Measurements from ENCODE around the gene KCTD14. TPM values are rescaled to one million over a fixed set of nuclear protein-coding genes. Genes with fewer than 3 reads are reported as not detected.
A peak's percentile ranks its signal among the peaks of the same experiment; 100 is the strongest.

The KCTD14 gene
- total and polyA plus RNA-seq, 2 experiments from 2014 or later: 6.0 to 8.1 TPM

- Histone ChIP-seq H3K9me3 (ENCODE audit: low read depth) (no peaks in the 10 kb centered on the region), H3K4me1 (ENCODE audit: insufficient read depth) (no peaks in the 10 kb centered on the region), H2AFZ (no peak overlapping the region), H3K9me2 (replicated peaks; ENCODE audit: insufficient read depth) (no peaks in the 10 kb centered on the region), H3K4me2 (no peak overlapping the region), H3K36me3 (replicated peaks; ENCODE audit: insufficient read depth, low read depth) (no peaks in the 10 kb centered on the region), H3K4me3 (no peak overlapping the region), H3K27me3 (no peaks in the 10 kb centered on the region), H3K27ac (no peak overlapping the region), H3K79me2 (no peaks in the 10 kb centered on the region), H4K20me1 (ENCODE audit: insufficient read depth, poor library complexity, severe bottlenecking) (no peaks in the 10 kb centered on the region)
- DNase-seq (ENCODE audit: low spot score): no peak
- WGBS (ENCODE audit: low lambda C conversion rate, missing lambda C conversion rate): 90% methylated on average over 6 of the region's 6 CpGs
- TF ChIP-seq EZH2phosphoT487 (IDR thresholded peaks at IDR 0.05; ENCODE audit: low read depth, severe bottlenecking, unreplicated experiment) (no peak), CTCF (IDR thresholded peaks at IDR 0.05; ENCODE audit: poor library complexity) (no peak), EZH2 (IDR thresholded peaks at IDR 0.05; ENCODE audit: borderline replicate concordance) (no peak)
Measured at GRCh38 chr11:78010755-78011154, 12.3 kb downstream of the KCTD14 start.

- no peak for DNase-seq (ENCODE audit: low spot score)
- Histone ChIP-seq H3K9me3 (ENCODE audit: low read depth) (no peaks in the 10 kb centered on the region), H2AFZ (no peak overlapping the region), H3K4me3 (no peak overlapping the region), H3K27me3 (no peaks in the 10 kb centered on the region), H3K36me3 (replicated peaks; ENCODE audit: insufficient read depth, low read depth) (no peaks in the 10 kb centered on the region), H3K4me1 (ENCODE audit: insufficient read depth) (no peaks in the 10 kb centered on the region), H3K9me2 (replicated peaks; ENCODE audit: insufficient read depth) (no peaks in the 10 kb centered on the region), H3K4me2 (no peak overlapping the region), H3K79me2 (no peaks in the 10 kb centered on the region), H3K27ac (no peak overlapping the region), H4K20me1 (ENCODE audit: insufficient read depth, poor library complexity, severe bottlenecking) (no peaks in the 10 kb centered on the region)
- TF ChIP-seq EZH2phosphoT487 (IDR thresholded peaks at IDR 0.05; ENCODE audit: low read depth, severe bottlenecking, unreplicated experiment) (no peak), CTCF (IDR thresholded peaks at IDR 0.05; ENCODE audit: poor library complexity) (no peak)
- 100% methylated on average over 1 of the region's 1 CpG for WGBS (ENCODE audit: low lambda C conversion rate, missing lambda C conversion rate)
Measured at GRCh38 chr11:78010304-78010703, 12.8 kb downstream of the KCTD14 start.

- no peak overlapping the region for H3K4me2 ChIP-seq
- WGBS (ENCODE audit: low lambda C conversion rate, missing lambda C conversion rate): 92% methylated on average over 2 of the region's 2 CpGs
- no peak overlapping the region for H2AFZ ChIP-seq
- H3K9me3 ChIP-seq (ENCODE audit: low read depth): no peaks in the 10 kb centered on the region
- DNase-seq (ENCODE audit: low spot score): no peak
- no peaks in the 10 kb centered on the region for H3K4me1 ChIP-seq (ENCODE audit: insufficient read depth)
- H3K79me2 ChIP-seq: no peaks in the 10 kb centered on the region
- no peaks in the 10 kb centered on the region for H3K27me3 ChIP-seq
- no peak overlapping the region for H3K27ac ChIP-seq
- no peaks in the 10 kb centered on the region for H4K20me1 ChIP-seq (ENCODE audit: insufficient read depth, poor library complexity, severe bottlenecking)
- TF ChIP-seq EZH2phosphoT487 (IDR thresholded peaks at IDR 0.05; ENCODE audit: low read depth, severe bottlenecking, unreplicated experiment) (no peak), EZH2 (IDR thresholded peaks at IDR 0.05; ENCODE audit: borderline replicate concordance) (no peak), CTCF (IDR thresholded peaks at IDR 0.05; ENCODE audit: poor library complexity) (no peak)
- no peaks in the 10 kb centered on the region for H3K36me3 ChIP-seq (replicated peaks; ENCODE audit: insufficient read depth, low read depth)
- H3K9me2 ChIP-seq (replicated peaks; ENCODE audit: insufficient read depth): no peaks in the 10 kb centered on the region
- H3K4me3 ChIP-seq: no peak overlapping the region
Measured at GRCh38 chr11:78009062-78009461, 14.0 kb downstream of the KCTD14 start.

GRCh38 chr11:78000193-78000592 lies 22.9 kb downstream of the KCTD14 start:
- Histone ChIP-seq H3K4me2 (no peak overlapping the region), H3K27me3 (no peaks in the 10 kb centered on the region), H3K4me1 (ENCODE audit: insufficient read depth) (peaks cover 4% of the 10 kb centered on the region), H3K79me2 (no peaks in the 10 kb centered on the region), H3K9me3 (ENCODE audit: low read depth) (no peaks in the 10 kb centered on the region), H3K36me3 (replicated peaks; ENCODE audit: insufficient read depth, low read depth) (no peaks in the 10 kb centered on the region), H3K9me2 (replicated peaks; ENCODE audit: insufficient read depth) (no peaks in the 10 kb centered on the region), H3K27ac (no peak overlapping the region), H4K20me1 (ENCODE audit: insufficient read depth, poor library complexity, severe bottlenecking) (no peaks in the 10 kb centered on the region), H2AFZ (no peak overlapping the region), H3K4me3 (no peak overlapping the region)
- WGBS (ENCODE audit: low lambda C conversion rate, missing lambda C conversion rate): 33% methylated on average over 1 of the region's 1 CpG
- peak; percentile 78 for DNase-seq (ENCODE audit: low spot score)
- TF ChIP-seq CTCF (IDR thresholded peaks at IDR 0.05; ENCODE audit: poor library complexity): peak; percentile 68
- TF ChIP-seq EZH2phosphoT487 (IDR thresholded peaks at IDR 0.05; ENCODE audit: low read depth, severe bottlenecking, unreplicated experiment): no peak
- no peak for TF ChIP-seq EZH2 (IDR thresholded peaks at IDR 0.05; ENCODE audit: borderline replicate concordance)
